ENCODE data around the gene TBC1D9B. TPM values are rescaled to one million over a fixed set of nuclear protein-coding genes. Genes with fewer than 3 reads are reported as not detected.
A peak's percentile ranks its signal among the peaks of the same experiment; 100 is the strongest.

The TBC1D9B gene
- total and polyA plus RNA-seq, 9 of the 15 experiments (the other 6 are each of a cell fraction or from before 2014, with no cell fraction given) = 2.9 to 59.1 (median 33.5) TPM

GRCh38 chr5:179868541-179868940, 39.2 kb downstream of the TBC1D9B start:
- ChIA-PET CTCF (ENCODE audit: low intra/inter-chr PET ratio) (no interaction called here), POLR2A (interaction anchor here (0.6 to 2.0 kb wide), 3 partner anchors 13 to 342 kb away, joined by 3 to 9 read pairs (median 3); partner anchors contain the start of gene SQSTM1)
- WGBS (ENCODE audit: insufficient coverage, low coverage, missing lambda C conversion rate) = 96% methylated on average over 14 of the region's 14 CpGs
- Histone ChIP-seq H3K4me1 (replicated peaks in 1 of 2; ENCODE audit: control insufficient read depth in 2 of 2, insufficient read depth in 2 of 2, low read length in 2 of 2) (peaks cover 0 to 26% of the 10 kb centered on the region in 2 experiments; a peak in 3 of 5 replicates), H3K79me2 (ENCODE audit: control insufficient read depth, insufficient read depth, low read length) (no peaks in the 10 kb centered on the region), H3K4me3 (no peak overlapping the region), H3K9me3 (replicated peaks; ENCODE audit: control insufficient read depth, insufficient read depth, low read depth, low read length) (no peaks in the 10 kb centered on the region), H3K27ac (ENCODE audit: extremely low read depth, low read depth, low read length) (no peak overlapping the region), H3K4me2 (ENCODE audit: insufficient read depth, low read length) (no peak overlapping the region), H3K36me3 (ENCODE audit: control insufficient read depth, insufficient read depth, low read length) (peaks cover 72% of the 10 kb centered on the region; the same call in 2 of the 3 replicates), H3K9ac (ENCODE audit: insufficient read depth in 1 of 2, low read depth in 2 of 2, low read length in 2 of 2) (peak overlapping the region in 1 of 2 experiments; percentile 26; a peak in 1 of 4 replicates), H3K27me3 (ENCODE audit: control insufficient read depth in 2 of 2, insufficient read depth in 2 of 2, low read length in 2 of 2) (no peaks in the 10 kb centered on the region), H2AFZ (ENCODE audit: low read depth, low read length) (no peak overlapping the region), H4K20me1 (replicated peaks; ENCODE audit: control insufficient read depth, insufficient read depth, low read length) (no peaks in the 10 kb centered on the region), H3K9me1 (ENCODE audit: control insufficient read depth, insufficient read depth, low read length) (peaks cover 2% of the 10 kb centered on the region)
- intact Hi-C loops (cut with micrococcal nuclease) (no loop called here), in situ Hi-C loops (cut with MboI) (no loop called here)
- 0 out of 2 replicates have a peak, but pooled peaks have one; percentile 19 for TF ChIP-seq RBFOX2 (IDR thresholded peaks at IDR 0.05; ENCODE audit: low read depth, low read length)
- no peak for TF ChIP-seq SP2 (IDR thresholded peaks at IDR 0.05; ENCODE audit: extremely low read depth, low read depth, low read length, poor library complexity, severe bottlenecking)
- ATAC-seq (no peak), FAIRE-seq (no peak), DNase-seq (ENCODE audit: extremely low read depth in 1 of 4, low spot score in 3 of 4) (no peak)
- no TSS peak for BruUV-seq (replicated peaks)

GRCh38 chr5:179867476-179867875, 40.2 kb downstream of the TBC1D9B start:
- BruUV-seq (replicated peaks) = no TSS peak
- no peaks in the 10 kb centered on the region for H3K27me3 ChIP-seq (ENCODE audit: control insufficient read depth in 2 of 2, insufficient read depth in 2 of 2, low read length in 2 of 2)
- no peak overlapping the region for H3K27ac ChIP-seq (ENCODE audit: extremely low read depth, low read depth, low read length)
- FAIRE-seq (no peak), DNase-seq (ENCODE audit: extremely low read depth in 1 of 4, low spot score in 3 of 4) (no peak), ATAC-seq (no peak)
- CTCF ChIA-PET (ENCODE audit: low intra/inter-chr PET ratio) = no interaction called here
- peaks cover 72% of the 10 kb centered on the region; the same call in 2 of the 3 replicates for H3K36me3 ChIP-seq (ENCODE audit: control insufficient read depth, insufficient read depth, low read length)
- peaks cover 0 to 26% of the 10 kb centered on the region in 2 experiments; a peak in 3 of 5 replicates for H3K4me1 ChIP-seq (replicated peaks in 1 of 2; ENCODE audit: control insufficient read depth in 2 of 2, insufficient read depth in 2 of 2, low read length in 2 of 2)
- in situ Hi-C loops (cut with MboI) = no loop called here
- peak overlapping the region in 1 of 2 experiments; percentile 57; a peak in 1 of 4 replicates for H3K9ac ChIP-seq (ENCODE audit: insufficient read depth in 1 of 2, low read depth in 2 of 2, low read length in 2 of 2)
- POLR2A ChIA-PET = interaction anchor here (1.0 kb wide), 1 partner anchor 343 kb away, joined by 3 read pairs; no protein-coding TSS in a partner anchor
- H4K20me1 ChIP-seq (replicated peaks; ENCODE audit: control insufficient read depth, insufficient read depth, low read length) = no peaks in the 10 kb centered on the region
- no peak overlapping the region for H3K4me3 ChIP-seq
- no peak overlapping the region for H2AFZ ChIP-seq (ENCODE audit: low read depth, low read length)
- no peaks in the 10 kb centered on the region for H3K9me3 ChIP-seq (replicated peaks; ENCODE audit: control insufficient read depth, insufficient read depth, low read depth, low read length)
- no peaks in the 10 kb centered on the region for H3K79me2 ChIP-seq (ENCODE audit: control insufficient read depth, insufficient read depth, low read length)
- intact Hi-C loops (cut with micrococcal nuclease) = no loop called here
- peak; percentile 54; the same call in 1 of the 2 replicates for TF ChIP-seq POLR2G (IDR thresholded peaks at IDR 0.05; ENCODE audit: low read depth, low read length)
- no peak for TF ChIP-seq ZNF174 (CRISPR knock-in tag; IDR thresholded peaks at IDR 0.05)
- WGBS (ENCODE audit: insufficient coverage, low coverage, missing lambda C conversion rate) = 88% methylated on average over 11 of the region's 11 CpGs
- H3K4me2 ChIP-seq (ENCODE audit: insufficient read depth, low read length) = no peak overlapping the region
- H3K9me1 ChIP-seq (ENCODE audit: control insufficient read depth, insufficient read depth, low read length) = peaks cover 2% of the 10 kb centered on the region

Measured in K562 (cell line).